HG03196 (cell line): ENCODE results near the gene SPATA17.

Experiments
- ATAC-seq: cut with Tn5 transposase; IDR thresholded peaks from one replicate; pipeline ENCODE4 v1.9.1; 2021; ENCODE audit not compliant: unreplicated experiment

Gene SPATA17

GRCh38 chr1:217846733-217847132, 215.6 kb downstream of the SPATA17 start:
- no peak for ATAC-seq

GRCh38 chr1:217847643-217848042, 216.5 kb downstream of the SPATA17 start:
- no peak for ATAC-seq

- no peak for ATAC-seq
Observed at GRCh38 chr1:217856342-217857034, 225.3 kb downstream of the SPATA17 start.

GRCh38 chr1:217857061-217857460, 225.9 kb downstream of the SPATA17 start:
- no peak for ATAC-seq

- ATAC-seq: no peak
Observed at GRCh38 chr1:217861658-217862057, 230.5 kb downstream of the SPATA17 start.

- ATAC-seq: no peak
Observed at GRCh38 chr1:217867446-217867995, 236.4 kb downstream of the SPATA17 start.

GRCh38 chr1:217871955-217872354, 240.8 kb downstream of the SPATA17 start:
- no peak for ATAC-seq

GRCh38 chr1:217875229-217875628, 244.1 kb downstream of the SPATA17 start:
- ATAC-seq: no peak

- no peak for ATAC-seq
Observed at GRCh38 chr1:217876401-217876800, 245.3 kb downstream of the SPATA17 start.

- ATAC-seq: no peak
Observed at GRCh38 chr1:217876896-217877295, 245.8 kb downstream of the SPATA17 start.

GRCh38 chr1:217881131-217881543, 250.0 kb downstream of the SPATA17 start:
- ATAC-seq: no peak

GRCh38 chr1:217881607-217882332, 250.6 kb downstream of the SPATA17 start:
- ATAC-seq: no peak

GRCh38 chr1:217885181-217885580, 254.0 kb downstream of the SPATA17 start:
- no peak for ATAC-seq

GRCh38 chr1:217888328-217888727, 257.2 kb downstream of the SPATA17 start:
- ATAC-seq: no peak

- ATAC-seq: no peak
Observed at GRCh38 chr1:217889401-217889800, 258.3 kb downstream of the SPATA17 start.

GRCh38 chr1:217891966-217892365, 260.8 kb downstream of the SPATA17 start:
- no peak for ATAC-seq

- peak; percentile 55 for ATAC-seq
Observed at GRCh38 chr1:217892750-217893149, 261.6 kb downstream of the SPATA17 start.

GRCh38 chr1:217895841-217896240, 264.7 kb downstream of the SPATA17 start:
- no peak for ATAC-seq

- no peak for ATAC-seq
Observed at GRCh38 chr1:217896490-217896889, 265.3 kb downstream of the SPATA17 start.

GRCh38 chr1:217897100-217897499, 266.0 kb downstream of the SPATA17 start:
- no peak for ATAC-seq

- ATAC-seq: no peak
Observed at GRCh38 chr1:217899614-217900013, 268.5 kb downstream of the SPATA17 start.

GRCh38 chr1:217907504-217907903, 276.4 kb downstream of the SPATA17 start:
- ATAC-seq: no peak
